K562 (cell line): Measurements from ENCODE around the gene ITSN2. TPM values are rescaled to one million over a fixed set of nuclear protein-coding genes. Genes with fewer than 3 reads are reported as not detected.

ENCODE experiments used
- ATAC-seq: fragments of 200-7000 bp; cut with Tn5 transposase; 3 replicates; pipeline ENCODE4 v1.9.1; 2020; ENCODE audit warnings: moderate library complexity
- BruUV-seq: library from RNA; stranded (reverse); fragments of 400-500 nt; replicated peaks from 2 replicates; lab custom pipeline; 2021; lab: Mats Ljungman, UMichigan
- CTCF ChIA-PET: fragments of 300-600 bp; formaldehyde crosslinking; extraction: SDS; loops from one replicate; lab custom pipeline; 2021; ENCODE audit warnings: low intra/inter-chr PET ratio; lab: Yijun Ruan, JAX
- POLR2A ChIA-PET: fragments of 300-600, 350-650 bp; sonication (Branson Sonifier 250); formaldehyde crosslinking; extraction: SDS; loops from one replicate; lab custom pipeline; 2021; ENCODE audit warnings: antibody characterized with exemption, inconsistent platforms; lab: Yijun Ruan, JAX
- DNase-seq, 4 experiments: peaks; one replicate each; pipeline versions ENCODE4 v3.0.0 to v3.0.0-alpha.2; 2011 to 2018; ENCODE audit warnings: low spot score in 3 of 4, mixed read lengths in 3 of 4; ENCODE audit errors: extremely low read depth in 1 of 4
- FAIRE-seq: peaks from 2 replicates; lab custom pipeline; 2011; peaks lifted over from hg19 to GRCh38; lab: Jason Lieb, UNC
- H2AFZ ChIP-seq: 2 replicates; pipeline ENCODE4 v1.6.0; 2011; ENCODE audit warnings: low read depth, low read length, control low read depth, inconsistent platforms
- H3K27ac ChIP-seq: fragments of 200-600 bp; 3 replicates; pipeline ENCODE4 v1.8.0; 2011; ENCODE audit warnings: low read depth, mild to moderate bottlenecking, control low read depth, inconsistent platforms, low read length, moderate library complexity, mixed read lengths; ENCODE audit errors: extremely low read depth
- H3K27me3 ChIP-seq, 2 experiments: fragments of 300-600 bp in 1 of 2; 2 replicates in 1 of 2; 3 replicates in 1 of 2; pipeline versions ENCODE4 v1.6.0 to v1.8.0; 2011; ENCODE audit warnings: inconsistent platforms in 2 of 2, low read length in 2 of 2, mild to moderate bottlenecking in 1 of 2, mixed read lengths in 1 of 2, moderate library complexity in 1 of 2; ENCODE audit not compliant: control insufficient read depth in 2 of 2, insufficient read depth in 2 of 2
- H3K36me3 ChIP-seq: fragments of 300-600 bp; 3 replicates; pipeline ENCODE4 v1.8.0; 2011; ENCODE audit warnings: mild to moderate bottlenecking, low read length, inconsistent platforms; ENCODE audit not compliant: control insufficient read depth, insufficient read depth
- H3K4me1 ChIP-seq, 2 experiments: fragments of 200-600 bp in 1 of 2; replicated peaks in 1 of 2; 2 replicates in 1 of 2; 3 replicates in 1 of 2; pipeline versions ENCODE4 v1.5.1 to v1.8.0; 2011; ENCODE audit warnings: inconsistent platforms in 2 of 2, low read length in 2 of 2, mild to moderate bottlenecking in 1 of 2, mixed read lengths in 1 of 2, moderate library complexity in 1 of 2; ENCODE audit not compliant: control insufficient read depth in 2 of 2, insufficient read depth in 2 of 2
- H3K4me2 ChIP-seq: 2 replicates; pipeline ENCODE4 v1.6.1; 2011; ENCODE audit warnings: low read length, control low read depth, inconsistent platforms, mixed read lengths; ENCODE audit not compliant: insufficient read depth
- H3K4me3 ChIP-seq: fragments of 200-600 bp; sonication (generic), shearing (Covaris generic); 2 replicates; pipeline ENCODE4 v1.5.1; 2016; ENCODE audit warnings: control low read depth, inconsistent platforms
- H3K79me2 ChIP-seq: fragments of 200-600 bp; 3 replicates; pipeline ENCODE4 v1.8.0; 2011; ENCODE audit warnings: low read length, inconsistent platforms; ENCODE audit not compliant: control insufficient read depth, insufficient read depth
- H3K9ac ChIP-seq, 2 experiments: 2 replicates each; pipeline versions ENCODE4 v1.6.0 to v1.6.1; 2011; ENCODE audit warnings: low read depth in 2 of 2, low read length in 2 of 2, control low read depth in 1 of 2, inconsistent platforms in 1 of 2, mild to moderate bottlenecking in 1 of 2, mixed read lengths in 1 of 2; ENCODE audit not compliant: insufficient read depth in 1 of 2
- H3K9me1 ChIP-seq: one replicate; pipeline ENCODE4 v1.6.0; 2011; ENCODE audit warnings: inconsistent platforms, mild to moderate bottlenecking, low read length, moderate library complexity; ENCODE audit not compliant: control insufficient read depth, insufficient read depth
- H3K9me3 ChIP-seq: replicated peaks from 2 replicates; pipeline ENCODE4 v1.5.1; 2011; ENCODE audit warnings: low read depth, low read length, inconsistent platforms; ENCODE audit not compliant: control insufficient read depth, insufficient read depth
- H4K20me1 ChIP-seq: replicated peaks from 2 replicates; pipeline ENCODE4 v1.6.1; 2011; ENCODE audit warnings: low read length, inconsistent platforms, mixed read lengths; ENCODE audit not compliant: control insufficient read depth, insufficient read depth
- ATF3 ChIP-seq, 2 experiments: fragments of 450-650 bp in 1 of 2; sonication (generic) in 1 of 2; formaldehyde crosslinking in 1 of 2; IDR thresholded peaks in 1 of 2; conservative IDR thresholded peaks in 1 of 2; 2 replicates each; pipeline versions ENCODE4 v1.6.1 to v1.8.1; 2016 to 2023; ENCODE audit warnings: mild to moderate bottlenecking in 2 of 2, moderate library complexity in 2 of 2, inconsistent platforms in 1 of 2, missing genetic modification reagents in 1 of 2
- CREBBP ChIP-seq: IDR thresholded peaks from one replicate; pipeline ENCODE4 v1.6.1; 2012; ENCODE audit warnings: low read depth, mild to moderate bottlenecking, control low read depth, inconsistent platforms, low read length
- DEAF1 ChIP-seq: fragments of 450-650 bp; formaldehyde crosslinking; IDR thresholded peaks from 2 replicates; pipeline ENCODE4 v1.4.0; 2020; ENCODE audit warnings: mild to moderate bottlenecking, moderate library complexity
- HSF4 ChIP-seq: fragments of 250-450 bp; sonication (Bioruptor Pico); IDR thresholded peaks from 2 replicates; pipeline ENCODE4 v2.1.2; 2022; ENCODE audit warnings: mild to moderate bottlenecking, moderate library complexity, borderline replicate concordance
- PRPF4 ChIP-seq: fragments of 200-400 bp; formaldehyde crosslinking; IDR thresholded peaks from one replicate; pipeline ENCODE4 v1.6.1; 2017; ENCODE audit warnings: low read length, low read depth, mild to moderate bottlenecking; ENCODE audit not compliant: insufficient read depth, poor library complexity, severe bottlenecking
- SP1 ChIP-seq: sonication (generic); formaldehyde crosslinking; IDR thresholded peaks from 2 replicates; pipeline ENCODE4 v1.8.1; 2022; ENCODE audit warnings: mild to moderate bottlenecking, missing genetic modification reagents
- ZNF143 ChIP-seq: sonication (generic); formaldehyde crosslinking; IDR thresholded peaks from 2 replicates; pipeline ENCODE4 v1.9.0; 2022; ENCODE audit warnings: mild to moderate bottlenecking, missing genetic modification reagents
- WGBS: fragments of 100-300 bp; shearing (Covaris generic); methylation state at CpG from one replicate; pipeline ENCODE4 v1.1.6; 2016; ENCODE audit warnings: low coverage, mixed read lengths; ENCODE audit not compliant: insufficient coverage; ENCODE audit errors: missing lambda C conversion rate; 5-methylcytosine and 5-hydroxymethylcytosine counted together
- in situ Hi-C: fragments of 300-500 bp; cut with MboI; formaldehyde crosslinking; loops from 4 replicates; pipeline ENCODE4 v1.15.0; 2018; ENCODE audit warnings: inconsistent platforms, mixed read lengths
- intact Hi-C: fragments of 100-400 bp; cut with micrococcal nuclease; formaldehyde crosslinking; loops from 2 replicates; pipeline ENCODE4 v1.14.2; 2022
- polyA plus RNA-seq, 8 experiments: library from polyadenylated mRNA; depleted of rRNA in 4 of 8; stranded (reverse) in 5 of 8; unstranded in 3 of 8; fragments of >200 nt; fragmentation: Nextera tagmentation in 2 of 8; fragmentation: Illumina TruSeq in 1 of 8; extraction: Ambion mirVana in 2 of 8; extraction: Trizol in 1 of 8; gene quantifications; 2 replicates each; pipeline versions ENCODE4 v1.2.1 to v1.2.3, GENCODE V29; 2011 to 2014; ENCODE audit warnings: inconsistent platforms in 1 of 8, missing spikeins in 1 of 8
- total RNA-seq, 7 experiments: library from RNA; depleted of rRNA in 6 of 7; stranded (reverse); fragments of >200 nt in 6 of 7; fragmentation: Illumina TruSeq in 2 of 7; extraction: Trizol in 2 of 7; gene quantifications; 2 replicates each; pipeline versions ENCODE4 v1.2.1 to v1.2.3, GENCODE V29; 2011 to 2021; ENCODE audit warnings: low replicate concordance in 1 of 7

Gene ITSN2
- total and polyA plus RNA-seq, 9 of the 15 experiments (the other 6 are each of a cell fraction or from before 2014, with no cell fraction given): 6.6 to 19.9 (median 15.2) TPM

- peak; percentile 55 for TF ChIP-seq ATF3 (IDR thresholded peaks at IDR 0.05)
- no peak for TF ChIP-seq ATF3 (CRISPR knock-in tag; conservative IDR thresholded peaks at IDR 0.05)
Measured at GRCh38 chr2:24280645-24281044, 79.7 kb downstream of the ITSN2 start (continued).

GRCh38 chr2:24280161-24280560 is 80.2 kb downstream of the ITSN2 start:
- H2AFZ ChIP-seq: no peak overlapping the region
- H3K9me1 ChIP-seq: no peaks in the 10 kb centered on the region
- H3K4me3 ChIP-seq: no peak overlapping the region
- no peak for FAIRE-seq
- in situ Hi-C loops: no loop called here
- no peak overlapping the region for H3K9ac ChIP-seq
- no peaks in the 10 kb centered on the region for H3K9me3 ChIP-seq
- H3K79me2 ChIP-seq: no peaks in the 10 kb centered on the region
- H3K27ac ChIP-seq: no peak overlapping the region
- POLR2A ChIA-PET: interaction anchor here (0.6 kb wide), 1 partner anchor 33 kb away, joined by 3 read pairs; no protein-coding TSS in a partner anchor
- no peak overlapping the region for H3K4me2 ChIP-seq
- intact Hi-C loops: no loop called here
- H3K36me3 ChIP-seq: no peaks in the 10 kb centered on the region
- no peaks in the 10 kb centered on the region for H3K4me1 ChIP-seq
- no peaks in the 10 kb centered on the region for H4K20me1 ChIP-seq
- WGBS: 44% methylated on average over 4 of the region's 4 CpGs
- ATAC-seq: no peak
- BruUV-seq: no TSS peak
- no peaks in the 10 kb centered on the region for H3K27me3 ChIP-seq
- CTCF ChIA-PET: no interaction called here
- TF ChIP-seq ZNF143 (CRISPR knock-in tag) (no peak), HSF4 (no peak), CREBBP (no peak), PRPF4 (no peak), DEAF1 (CRISPR knock-in tag) (no peak), SP1 (no peak)
- no peak for DNase-seq
